Fibroblast of lung (primary cell): Measurements from ENCODE around the gene TCERG1L. TPM values are rescaled to one million over a fixed set of nuclear protein-coding genes. Genes with fewer than 3 reads are reported as not detected.
"Not testable (repeated sequence)": the region's sequence is repeated elsewhere in the genome, so short reads cannot be mapped to it uniquely, and the experiment has no call there.

Source experiments
- DNase-seq, 2 donors: peaks; one replicate each; pipeline versions ENCODE4 v3.0.0 to v3.0.0-alpha.2; 2010; ENCODE audit warnings: low read depth in 2 of 2
- H2AFZ ChIP-seq: 2 replicates; pipeline ENCODE4 v1.5.1; 2012; ENCODE audit warnings: low read length, control low read depth, inconsistent platforms
- H3K27ac ChIP-seq: 2 replicates; pipeline ENCODE4 v1.5.1; 2011; ENCODE audit warnings: low read length, control low read depth; ENCODE audit not compliant: insufficient read depth
- H3K27me3 ChIP-seq: 2 replicates; pipeline ENCODE4 v1.5.1; 2011; ENCODE audit warnings: mild to moderate bottlenecking, low read length; ENCODE audit not compliant: control insufficient read depth, insufficient read depth
- H3K36me3 ChIP-seq: 2 replicates; pipeline ENCODE4 v1.5.1; 2011; ENCODE audit warnings: low read length; ENCODE audit not compliant: control insufficient read depth, insufficient read depth
- H3K4me1 ChIP-seq: 2 replicates; pipeline ENCODE4 v1.5.1; 2011; ENCODE audit warnings: low read length; ENCODE audit not compliant: control insufficient read depth, insufficient read depth; ENCODE audit errors: extremely low read depth
- H3K4me2 ChIP-seq: 2 replicates; pipeline ENCODE4 v1.5.1; 2011; ENCODE audit warnings: low read length, control low read depth; ENCODE audit not compliant: insufficient read depth; ENCODE audit errors: extremely low read depth
- H3K4me3 ChIP-seq, 4 experiments: fragments of 200-600 bp in 1 of 4; sonication (generic) in 1 of 4; replicated peaks in 1 of 4; 2 replicates each; pipeline ENCODE4 v1.5.1; 2011 to 2016; ENCODE audit warnings: low read length in 4 of 4, low read depth in 3 of 4, mild to moderate bottlenecking in 3 of 4, control low read depth in 2 of 4, inconsistent platforms in 1 of 4, mixed read lengths in 1 of 4; ENCODE audit not compliant: insufficient read depth in 1 of 4; ENCODE audit errors: control extremely low read depth in 1 of 4
- H3K79me2 ChIP-seq: 2 replicates; pipeline ENCODE4 v1.5.1; 2012; ENCODE audit warnings: mild to moderate bottlenecking, low read length, inconsistent platforms; ENCODE audit not compliant: control insufficient read depth, insufficient read depth
- H3K9ac ChIP-seq: 2 replicates; pipeline ENCODE4 v1.5.1; 2011; ENCODE audit warnings: mild to moderate bottlenecking, low read length, control low read depth; ENCODE audit not compliant: insufficient read depth
- H3K9me3 ChIP-seq: 2 replicates; pipeline ENCODE4 v1.5.1; 2012; ENCODE audit warnings: low read depth, low read length; ENCODE audit not compliant: control insufficient read depth, insufficient read depth
- H4K20me1 ChIP-seq: 2 replicates; pipeline ENCODE4 v1.5.1; 2011; ENCODE audit warnings: low read length; ENCODE audit not compliant: control insufficient read depth, insufficient read depth; ENCODE audit errors: extremely low read depth
- CTCF ChIP-seq, 2 donors: IDR thresholded peaks in 1 of 2; conservative IDR thresholded peaks in 1 of 2; 1 replicate in 1 of 2; 2 replicates in 1 of 2; pipeline ENCODE4 v1.5.1; 2011 to 2012; ENCODE audit warnings: low read length in 2 of 2, control low read depth in 1 of 2, inconsistent platforms in 1 of 2, low read depth in 1 of 2, mild to moderate bottlenecking in 1 of 2
- EZH2 ChIP-seq: IDR thresholded peaks from 2 replicates; pipeline ENCODE4 v1.5.1; 2012; ENCODE audit warnings: low read length, control low read depth, mild to moderate bottlenecking; ENCODE audit errors: missing control alignments
- polyA plus RNA-seq, 2 donors: library from polyadenylated mRNA; depleted of rRNA in 1 of 2; stranded (reverse) in 1 of 2; unstranded in 1 of 2; fragments of >200 nt; gene quantifications; 2 replicates each; pipeline ENCODE4 v1.2.1, GENCODE V29; 2011 to 2012; ENCODE audit warnings: missing spikeins in 1 of 2
- total RNA-seq: library from RNA; depleted of rRNA; stranded (reverse); fragments of >200 nt; gene quantifications from 2 replicates; pipeline ENCODE4 v1.2.1, GENCODE V29; 2014

The TCERG1L gene
- total and polyA plus RNA-seq, 2 donors (not counting 1 experiment from before 2014, with no cell fraction given) = 0.02 TPM; not detected in 1

GRCh38 chr10:131178521-131179331 is 132.8 kb downstream of the TCERG1L start:
- H4K20me1 ChIP-seq = no peaks in the 10 kb centered on the region
- H3K79me2 ChIP-seq = no peaks in the 10 kb centered on the region
- H3K27me3 ChIP-seq = no peaks in the 10 kb centered on the region
- no peaks in the 10 kb centered on the region for H3K4me1 ChIP-seq
- no peak overlapping the region for H3K4me3 ChIP-seq
- no peak overlapping the region for H2AFZ ChIP-seq
- H3K27ac ChIP-seq = no peak overlapping the region
- H3K9me3 ChIP-seq = peaks cover 6% of the 10 kb centered on the region
- no peak for TF ChIP-seq CTCF (conservative IDR thresholded peaks at IDR 0.05 in 1 of 2, IDR thresholded peaks at IDR 0.05 in 1 of 2; ENCODE audit: low read depth in 1 of 2, low read length in 2 of 2)
- TF ChIP-seq EZH2 = no peak
- H3K9ac ChIP-seq = no peak overlapping the region
- DNase-seq = no peak
- H3K4me2 ChIP-seq = no peak overlapping the region
- no peaks in the 10 kb centered on the region for H3K36me3 ChIP-seq

- H3K9ac ChIP-seq = no peak overlapping the region
- H3K4me1 ChIP-seq = no peaks in the 10 kb centered on the region
- TF ChIP-seq EZH2 (no peak), CTCF (conservative IDR thresholded peaks at IDR 0.05 in 1 of 2, IDR thresholded peaks at IDR 0.05 in 1 of 2; ENCODE audit: low read depth in 1 of 2, low read length in 2 of 2) (no peak)
- H4K20me1 ChIP-seq = no peaks in the 10 kb centered on the region
- no peak overlapping the region for H3K4me3 ChIP-seq
- DNase-seq = no peak
- no peak overlapping the region for H3K4me2 ChIP-seq
- H3K27ac ChIP-seq = no peak overlapping the region
- H3K36me3 ChIP-seq = no peaks in the 10 kb centered on the region
- no peak overlapping the region for H2AFZ ChIP-seq
- no peaks in the 10 kb centered on the region for H3K27me3 ChIP-seq
- H3K9me3 ChIP-seq = peaks cover 6% of the 10 kb centered on the region
- no peaks in the 10 kb centered on the region for H3K79me2 ChIP-seq
Observed at GRCh38 chr10:131177431-131178327, 133.8 kb downstream of the TCERG1L start.

GRCh38 chr10:131176907-131177306 is 134.6 kb downstream of the TCERG1L start:
- TF ChIP-seq EZH2 = no peak
- no peak overlapping the region for H3K4me3 ChIP-seq
- no peak overlapping the region for H3K4me2 ChIP-seq
- H3K79me2 ChIP-seq = no peaks in the 10 kb centered on the region
- peaks cover 6% of the 10 kb centered on the region for H3K9me3 ChIP-seq
- DNase-seq = no peak
- no peaks in the 10 kb centered on the region for H3K36me3 ChIP-seq
- H3K27ac ChIP-seq = no peak overlapping the region
- no peaks in the 10 kb centered on the region for H4K20me1 ChIP-seq
- no peaks in the 10 kb centered on the region for H3K4me1 ChIP-seq
- no peak overlapping the region for H2AFZ ChIP-seq
- H3K9ac ChIP-seq = no peak overlapping the region
- H3K27me3 ChIP-seq = no peaks in the 10 kb centered on the region

GRCh38 chr10:131176324-131176723 is 135.2 kb downstream of the TCERG1L start:
- not testable (repeated sequence) for H3K4me3 ChIP-seq, H3K27ac ChIP-seq, H3K27me3 ChIP-seq, H3K79me2 ChIP-seq, H2AFZ ChIP-seq, H3K9me3 ChIP-seq, H3K4me1 ChIP-seq, H3K9ac ChIP-seq, H4K20me1 ChIP-seq, H3K36me3 ChIP-seq, H3K4me2 ChIP-seq
- peak in 1 of 2 donors; percentile 1 for DNase-seq
